Caki2 (cell line): ENCODE data around the gene CCDC14. TPM values are rescaled to one million over a fixed set of nuclear protein-coding genes. Genes with fewer than 3 reads are reported as not detected.
A peak's percentile ranks its signal among the peaks of the same experiment; 100 is the strongest.

ENCODE experiments used
- DNase-seq: peaks from one replicate; pipeline ENCODE4 v3.0.0-alpha.2; 2015; ENCODE audit warnings: low read depth
- in situ Hi-C: cut with HindIII; loops from 2 replicates; pipeline ENCODE4 v1.10.0; 2016; ENCODE audit warnings: low sequenced_read_pairs, low pct_unique_long_range_greater_than_20kb, mixed read lengths
- total RNA-seq: library from RNA; depleted of rRNA; stranded (reverse); fragments of >200 nt; shearing (Covaris generic); gene quantifications from 2 replicates; pipeline ENCODE4 v1.2.3, GENCODE V29; 2014; ENCODE audit warnings: low replicate concordance; rRNA removed

The CCDC14 gene
- total RNA-seq, 1 experiment from 2014 or later: 17.3 TPM

- DNase-seq: no peak
- in situ Hi-C loops: no loop called here
These were observed 84.2 kb downstream of the CCDC14 start for GRCh38 chr3:123876858-123877257.

GRCh38 chr3:123872621-123873020 lies 88.4 kb downstream of the CCDC14 start:
- in situ Hi-C loops: no loop called here
- DNase-seq: no peak

- in situ Hi-C loops: no loop called here
- DNase-seq: peak; percentile 45
These were observed 89.1 kb downstream of the CCDC14 start for GRCh38 chr3:123871946-123872345.

- no peak for DNase-seq
- in situ Hi-C loops: no loop called here
These were observed 91.0 kb downstream of the CCDC14 start for GRCh38 chr3:123870033-123870432.

GRCh38 chr3:123869165-123869564 lies 91.9 kb downstream of the CCDC14 start:
- in situ Hi-C loops: no loop called here

GRCh38 chr3:123864706-123865105 lies 96.3 kb downstream of the CCDC14 start:
- no peak for DNase-seq
- in situ Hi-C loops: no loop called here

More at GRCh38 chr3:123869165-123869564, 91.9 kb downstream of the CCDC14 start:
- DNase-seq: no peak

Other genes with a start within 250 kb of the CCDC14 start
- 28.8 and 34.2 TPM in 2 replicates for gene MYLK, start 76.9 kb downstream of the CCDC14 start, total RNA-seq
- gene ROPN1, start 30.9 kb upstream of the CCDC14 start, total RNA-seq: not detected in 2 replicates
- 0.38 and 2.8 TPM in 2 replicates for gene KALRN, start 72.1 kb upstream of the CCDC14 start, total RNA-seq